PC-9 (cell line): ENCODE results near the gene PNLIPRP2.

Experiments
- EZH2 ChIP-seq: fragments of 200-600 bp; sonication (generic); IDR thresholded peaks from 2 replicates; pipeline ENCODE4 v1.8.0; 2017; ENCODE audit warnings: antibody characterized with exemption, low read depth
- TF ChIP-seq, protein P1 (sequence below): fragments of 200-600 bp; sonication (generic); conservative IDR thresholded peaks from 2 replicates; pipeline ENCODE4 v1.6.1; 2017; ENCODE audit warnings: mixed run types, antibody characterized with exemption, mild to moderate bottlenecking, moderate library complexity

DNA sequence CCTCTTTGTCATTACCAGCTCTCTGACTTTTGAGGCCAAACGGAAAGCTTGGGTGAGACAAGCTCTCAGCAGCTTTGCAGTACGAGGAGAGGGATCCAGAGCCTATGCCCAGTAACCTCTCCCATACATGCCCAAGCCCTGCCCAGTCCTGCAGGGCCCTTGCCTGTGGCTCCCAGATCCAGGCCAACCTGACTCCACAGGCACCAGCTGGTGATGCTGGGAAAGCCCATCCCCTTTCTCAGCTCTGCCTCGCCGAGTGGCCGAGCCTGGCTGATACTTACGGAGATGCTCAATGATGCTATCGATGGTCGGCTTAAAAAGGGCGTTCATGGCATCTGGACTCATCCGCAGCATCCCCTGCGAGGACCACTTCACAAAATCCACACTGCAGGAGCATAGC lies 55.4 kb downstream of the PNLIPRP2 start:
- TF ChIP-seq, protein P1, sequence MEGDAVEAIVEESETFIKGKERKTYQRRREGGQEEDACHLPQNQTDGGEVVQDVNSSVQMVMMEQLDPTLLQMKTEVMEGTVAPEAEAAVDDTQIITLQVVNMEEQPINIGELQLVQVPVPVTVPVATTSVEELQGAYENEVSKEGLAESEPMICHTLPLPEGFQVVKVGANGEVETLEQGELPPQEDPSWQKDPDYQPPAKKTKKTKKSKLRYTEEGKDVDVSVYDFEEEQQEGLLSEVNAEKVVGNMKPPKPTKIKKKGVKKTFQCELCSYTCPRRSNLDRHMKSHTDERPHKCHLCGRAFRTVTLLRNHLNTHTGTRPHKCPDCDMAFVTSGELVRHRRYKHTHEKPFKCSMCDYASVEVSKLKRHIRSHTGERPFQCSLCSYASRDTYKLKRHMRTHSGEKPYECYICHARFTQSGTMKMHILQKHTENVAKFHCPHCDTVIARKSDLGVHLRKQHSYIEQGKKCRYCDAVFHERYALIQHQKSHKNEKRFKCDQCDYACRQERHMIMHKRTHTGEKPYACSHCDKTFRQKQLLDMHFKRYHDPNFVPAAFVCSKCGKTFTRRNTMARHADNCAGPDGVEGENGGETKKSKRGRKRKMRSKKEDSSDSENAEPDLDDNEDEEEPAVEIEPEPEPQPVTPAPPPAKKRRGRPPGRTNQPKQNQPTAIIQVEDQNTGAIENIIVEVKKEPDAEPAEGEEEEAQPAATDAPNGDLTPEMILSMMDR, result no peak
- no peak for TF ChIP-seq EZH2
